Mammary epithelial cell (primary cell): ENCODE measurements around the gene SYTL1.

Experiments
- EZH2 ChIP-seq: IDR thresholded peaks from 2 replicates; pipeline ENCODE4 v1.6.1; 2012; ENCODE audit warnings: low read length, inconsistent platforms, borderline replicate concordance
- TF ChIP-seq, protein P1 (sequence below), 2 donors: IDR thresholded peaks in 1 of 2; conservative IDR thresholded peaks in 1 of 2; 2 replicates each; pipeline ENCODE4 v1.5.1; 2011 to 2012; ENCODE audit warnings: inconsistent platforms in 2 of 2, low read length in 2 of 2, mild to moderate bottlenecking in 2 of 2, control low read depth in 1 of 2, low read depth in 1 of 2; ENCODE audit not compliant: insufficient read depth in 1 of 2; ENCODE audit errors: extremely low read depth in 1 of 2

DNA sequence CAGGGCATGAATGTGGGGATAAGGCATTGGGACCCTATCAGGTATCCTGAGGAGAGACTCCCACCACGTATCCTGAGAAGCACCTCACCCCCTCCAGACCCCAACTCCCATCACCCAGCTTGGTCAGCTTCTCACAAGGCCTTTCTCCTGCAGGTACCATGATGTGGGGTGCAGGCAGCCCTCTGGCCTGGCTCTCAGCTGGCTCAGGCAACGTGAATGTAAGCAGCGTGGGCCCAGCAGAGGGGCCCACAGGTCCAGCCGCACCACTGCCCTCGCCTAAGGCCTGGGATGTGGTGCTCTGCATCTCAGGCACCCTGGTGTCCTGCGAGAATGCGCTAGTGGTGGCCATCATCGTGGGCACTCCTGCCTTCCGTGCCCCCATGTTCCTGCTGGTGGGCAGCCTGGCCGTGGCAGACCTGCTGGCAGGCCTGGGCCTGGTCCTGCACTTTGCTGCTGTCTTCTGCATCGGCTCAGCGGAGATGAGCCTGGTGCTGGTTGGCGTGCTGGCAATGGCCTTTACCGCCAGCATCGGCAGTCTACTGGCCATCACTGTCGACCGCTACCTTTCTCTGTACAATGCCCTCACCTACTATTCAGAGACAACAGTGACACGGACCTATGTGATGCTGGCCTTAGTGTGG, 51.9 kb downstream of the SYTL1 start:
- TF ChIP-seq, protein P1, sequence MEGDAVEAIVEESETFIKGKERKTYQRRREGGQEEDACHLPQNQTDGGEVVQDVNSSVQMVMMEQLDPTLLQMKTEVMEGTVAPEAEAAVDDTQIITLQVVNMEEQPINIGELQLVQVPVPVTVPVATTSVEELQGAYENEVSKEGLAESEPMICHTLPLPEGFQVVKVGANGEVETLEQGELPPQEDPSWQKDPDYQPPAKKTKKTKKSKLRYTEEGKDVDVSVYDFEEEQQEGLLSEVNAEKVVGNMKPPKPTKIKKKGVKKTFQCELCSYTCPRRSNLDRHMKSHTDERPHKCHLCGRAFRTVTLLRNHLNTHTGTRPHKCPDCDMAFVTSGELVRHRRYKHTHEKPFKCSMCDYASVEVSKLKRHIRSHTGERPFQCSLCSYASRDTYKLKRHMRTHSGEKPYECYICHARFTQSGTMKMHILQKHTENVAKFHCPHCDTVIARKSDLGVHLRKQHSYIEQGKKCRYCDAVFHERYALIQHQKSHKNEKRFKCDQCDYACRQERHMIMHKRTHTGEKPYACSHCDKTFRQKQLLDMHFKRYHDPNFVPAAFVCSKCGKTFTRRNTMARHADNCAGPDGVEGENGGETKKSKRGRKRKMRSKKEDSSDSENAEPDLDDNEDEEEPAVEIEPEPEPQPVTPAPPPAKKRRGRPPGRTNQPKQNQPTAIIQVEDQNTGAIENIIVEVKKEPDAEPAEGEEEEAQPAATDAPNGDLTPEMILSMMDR (conservative IDR thresholded peaks at IDR 0.05 in 1 of 2, IDR thresholded peaks at IDR 0.05 in 1 of 2; ENCODE audit: extremely low read depth in 1 of 2, insufficient read depth in 1 of 2, low read depth in 1 of 2, low read length in 2 of 2), result no peak
- no peak for TF ChIP-seq EZH2
